ENCODE results near the gene TNFSF12.

Gene TNFSF12

DNA sequence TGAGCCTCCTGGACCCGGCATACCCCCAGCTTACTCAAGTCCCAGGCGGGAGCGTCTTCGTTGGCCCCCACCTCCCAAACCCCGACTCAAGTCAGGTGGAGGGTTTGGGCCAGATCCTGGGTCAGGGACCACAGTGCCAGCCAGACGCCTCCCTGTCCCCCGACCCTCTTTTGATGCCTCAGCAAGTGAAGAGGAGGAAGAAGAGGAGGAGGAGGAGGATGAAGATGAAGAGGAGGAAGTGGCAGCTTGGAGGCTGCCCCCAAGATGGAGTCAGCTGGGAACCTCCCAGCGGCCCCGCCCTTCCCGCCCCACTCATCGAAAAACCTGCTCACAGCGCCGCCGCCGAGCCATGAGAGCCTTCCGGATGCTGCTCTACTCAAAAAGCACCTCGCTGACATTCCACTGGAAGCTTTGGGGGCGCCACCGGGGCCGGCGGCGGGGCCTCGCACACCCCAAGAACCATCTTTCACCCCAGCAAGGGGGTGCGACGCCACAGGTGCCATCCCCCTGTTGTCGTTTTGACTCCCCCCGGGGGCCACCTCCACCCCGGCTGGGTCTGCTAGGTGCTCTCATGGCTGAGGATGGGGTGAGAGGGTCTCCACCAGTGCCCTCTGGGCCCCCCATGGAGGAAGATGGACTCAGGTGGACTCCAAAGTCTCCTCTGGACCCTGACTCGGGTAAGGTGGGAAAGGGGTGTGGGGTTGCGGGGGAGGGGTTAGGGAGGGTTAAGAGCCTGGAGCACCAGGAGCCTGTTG lies 14.4 kb downstream of the TNFSF12 start:
- peaks cover 33% of the 10 kb centered on the region for H3K36me3 ChIP-seq (replicated peaks)
- no peak overlapping the region for H3K27ac ChIP-seq
- TF ChIP-seq, protein P1, sequence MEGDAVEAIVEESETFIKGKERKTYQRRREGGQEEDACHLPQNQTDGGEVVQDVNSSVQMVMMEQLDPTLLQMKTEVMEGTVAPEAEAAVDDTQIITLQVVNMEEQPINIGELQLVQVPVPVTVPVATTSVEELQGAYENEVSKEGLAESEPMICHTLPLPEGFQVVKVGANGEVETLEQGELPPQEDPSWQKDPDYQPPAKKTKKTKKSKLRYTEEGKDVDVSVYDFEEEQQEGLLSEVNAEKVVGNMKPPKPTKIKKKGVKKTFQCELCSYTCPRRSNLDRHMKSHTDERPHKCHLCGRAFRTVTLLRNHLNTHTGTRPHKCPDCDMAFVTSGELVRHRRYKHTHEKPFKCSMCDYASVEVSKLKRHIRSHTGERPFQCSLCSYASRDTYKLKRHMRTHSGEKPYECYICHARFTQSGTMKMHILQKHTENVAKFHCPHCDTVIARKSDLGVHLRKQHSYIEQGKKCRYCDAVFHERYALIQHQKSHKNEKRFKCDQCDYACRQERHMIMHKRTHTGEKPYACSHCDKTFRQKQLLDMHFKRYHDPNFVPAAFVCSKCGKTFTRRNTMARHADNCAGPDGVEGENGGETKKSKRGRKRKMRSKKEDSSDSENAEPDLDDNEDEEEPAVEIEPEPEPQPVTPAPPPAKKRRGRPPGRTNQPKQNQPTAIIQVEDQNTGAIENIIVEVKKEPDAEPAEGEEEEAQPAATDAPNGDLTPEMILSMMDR (IDR thresholded peaks at IDR 0.05; ENCODE audit: low read depth, low read length, missing control alignments) = no peak
- no peak for DNase-seq
- in situ Hi-C loops (cut with HindIII; ENCODE audit: low pct_ligation_motif_present, low sequenced_read_pairs) = no loop called here
- H3K27me3 ChIP-seq (replicated peaks) = no peaks in the 10 kb centered on the region
- peak overlapping the region; percentile 83 for H3K4me3 ChIP-seq (ENCODE audit: low read depth, low read length)

DNA sequence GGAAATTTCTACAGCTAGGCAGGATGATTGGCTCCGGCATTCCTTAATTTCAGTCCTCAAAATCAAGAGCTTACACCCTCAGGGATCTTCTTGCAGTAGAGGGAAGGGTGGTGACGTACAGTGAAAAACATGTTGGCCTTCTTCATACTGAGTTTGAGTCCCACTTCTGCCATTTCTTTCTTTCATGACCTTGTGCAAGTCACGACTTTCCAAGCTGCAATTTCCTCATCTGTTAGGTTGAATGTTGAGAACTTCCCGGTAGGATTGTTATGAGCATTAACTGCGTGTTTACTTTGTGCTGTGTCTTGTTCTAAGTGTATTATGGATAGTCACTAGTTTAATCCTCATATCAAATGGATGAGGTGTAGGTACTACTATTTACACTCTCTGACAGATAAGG lies 20.7 kb downstream of the TNFSF12 start:
- H3K4me3 ChIP-seq (ENCODE audit: low read depth, low read length) = no peak overlapping the region
- in situ Hi-C loops (cut with HindIII; ENCODE audit: low pct_ligation_motif_present, low sequenced_read_pairs) = no loop called here
- no peak for DNase-seq
- no peaks in the 10 kb centered on the region for H3K27me3 ChIP-seq (replicated peaks)
- H3K27ac ChIP-seq = no peak overlapping the region
- H3K36me3 ChIP-seq (replicated peaks) = peaks cover 64% of the 10 kb centered on the region
- TF ChIP-seq, protein P1 (IDR thresholded peaks at IDR 0.05; ENCODE audit: low read depth, low read length, missing control alignments) = no peak

- H3K4me3 ChIP-seq (ENCODE audit: low read depth, low read length) = no peak overlapping the region
- peaks cover 66% of the 10 kb centered on the region for H3K36me3 ChIP-seq (replicated peaks)
- no peaks in the 10 kb centered on the region for H3K27me3 ChIP-seq (replicated peaks)
- no peak overlapping the region for H3K27ac ChIP-seq
- in situ Hi-C loops (cut with HindIII; ENCODE audit: low pct_ligation_motif_present, low sequenced_read_pairs) = no loop called here
- no peak for DNase-seq
- TF ChIP-seq, protein P1 (IDR thresholded peaks at IDR 0.05; ENCODE audit: low read depth, low read length, missing control alignments) = no peak
These were observed 21.5 kb downstream of the TNFSF12 start for GRCh38 chr17:7570351-7570750.

GRCh38 chr17:7572338-7572587 lies 23.4 kb downstream of the TNFSF12 start:
- Histone ChIP-seq H3K36me3 (replicated peaks) (peaks cover 70% of the 10 kb centered on the region), H3K27me3 (replicated peaks) (no peaks in the 10 kb centered on the region), H3K27ac (peak overlapping the region; percentile 63), H3K4me3 (ENCODE audit: low read depth, low read length) (peak overlapping the region; percentile 63)
- in situ Hi-C loops (cut with HindIII; ENCODE audit: low pct_ligation_motif_present, low sequenced_read_pairs) = no loop called here
- TF ChIP-seq, protein P1 (IDR thresholded peaks at IDR 0.05; ENCODE audit: low read depth, low read length, missing control alignments) = no peak
- no peak for DNase-seq

DNA sequence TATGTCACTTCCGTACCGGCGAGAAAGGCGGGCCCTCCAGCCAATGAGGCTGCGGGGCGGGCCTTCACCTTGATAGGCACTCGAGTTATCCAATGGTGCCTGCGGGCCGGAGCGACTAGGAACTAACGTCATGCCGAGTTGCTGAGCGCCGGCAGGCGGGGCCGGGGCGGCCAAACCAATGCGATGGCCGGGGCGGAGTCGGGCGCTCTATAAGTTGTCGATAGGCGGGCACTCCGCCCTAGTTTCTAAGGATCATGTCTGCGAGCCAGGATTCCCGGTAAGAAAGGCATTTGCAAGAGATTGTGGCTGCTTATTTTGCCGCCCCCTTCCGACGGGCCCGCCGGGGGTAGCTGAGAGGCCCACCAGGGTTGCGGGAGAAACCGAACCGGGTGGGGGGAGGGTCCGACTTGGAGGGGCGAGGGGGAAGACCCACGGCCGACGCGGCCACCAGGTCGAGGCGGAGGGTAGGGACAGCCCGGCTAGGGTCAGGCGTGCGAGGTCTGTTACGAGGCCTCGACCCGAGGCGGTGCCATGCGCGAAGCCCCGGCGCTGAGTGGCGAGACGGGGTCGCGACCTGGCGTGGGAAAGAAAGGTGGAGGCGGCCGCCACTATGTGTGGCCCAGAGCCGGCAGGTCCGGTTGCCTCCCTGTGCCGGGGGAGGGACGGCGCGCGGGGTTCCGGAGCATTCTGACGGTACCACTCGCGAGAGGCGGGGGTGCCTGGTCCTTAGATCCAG lies 23.9 kb downstream of the TNFSF12 start:
- TF ChIP-seq, protein P1 (IDR thresholded peaks at IDR 0.05; ENCODE audit: low read depth, low read length, missing control alignments) = no peak
- DNase-seq = peak; percentile 99
- Histone ChIP-seq H3K27me3 (replicated peaks) (no peaks in the 10 kb centered on the region), H3K27ac (peak overlapping the region; percentile 91), H3K36me3 (replicated peaks) (peaks cover 71% of the 10 kb centered on the region), H3K4me3 (ENCODE audit: low read depth, low read length) (peak overlapping the region; percentile 95)
- in situ Hi-C loops (cut with HindIII; ENCODE audit: low pct_ligation_motif_present, low sequenced_read_pairs) = no loop called here

Data from brain microvascular endothelial cell (primary cell).